Measurements from ENCODE around the gene AUP1.

AUP1 gene

DNA sequence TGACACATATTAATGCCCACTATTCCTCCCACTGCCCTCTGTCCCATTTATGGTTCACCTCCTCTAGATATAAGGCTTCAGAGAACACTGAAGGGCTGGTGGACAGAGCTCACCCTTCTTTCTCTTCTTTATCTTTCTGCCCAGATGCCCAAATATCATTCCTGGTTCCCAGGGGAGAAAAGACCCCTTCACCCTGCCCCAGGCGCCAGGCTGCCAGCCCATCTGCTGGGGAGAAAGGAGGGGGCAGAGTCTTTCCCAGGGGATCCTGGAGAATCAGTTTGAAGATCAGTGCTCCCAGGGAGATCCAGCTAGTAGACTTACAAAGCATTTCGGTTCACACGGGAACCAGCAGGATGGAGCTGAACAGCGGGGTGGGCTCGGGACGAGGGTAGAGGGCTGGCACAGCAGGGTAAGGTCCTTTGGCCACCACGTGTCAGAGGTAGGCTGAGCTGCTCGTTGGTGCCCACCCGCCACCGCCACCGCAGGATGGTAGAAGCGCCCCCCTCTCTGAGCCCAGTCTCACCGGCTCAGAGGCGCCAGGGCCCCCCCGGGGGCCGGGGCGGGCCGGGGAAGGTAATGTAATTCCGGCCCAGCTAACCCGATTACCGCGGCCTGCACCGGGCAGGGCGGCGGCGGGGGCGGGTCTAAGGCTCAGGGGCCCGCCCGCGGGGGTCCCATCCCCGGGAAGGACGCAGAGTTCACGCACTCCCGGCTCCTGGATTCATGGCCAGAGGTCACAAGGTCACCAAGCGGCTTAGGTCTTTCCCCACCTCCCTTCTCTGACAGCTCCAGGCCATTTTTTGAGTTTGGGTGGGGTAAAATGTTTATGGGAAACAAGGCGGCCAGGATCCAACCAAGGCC lies 16.5 kb downstream of the AUP1 start:
- DNase-seq: no peak

DNA sequence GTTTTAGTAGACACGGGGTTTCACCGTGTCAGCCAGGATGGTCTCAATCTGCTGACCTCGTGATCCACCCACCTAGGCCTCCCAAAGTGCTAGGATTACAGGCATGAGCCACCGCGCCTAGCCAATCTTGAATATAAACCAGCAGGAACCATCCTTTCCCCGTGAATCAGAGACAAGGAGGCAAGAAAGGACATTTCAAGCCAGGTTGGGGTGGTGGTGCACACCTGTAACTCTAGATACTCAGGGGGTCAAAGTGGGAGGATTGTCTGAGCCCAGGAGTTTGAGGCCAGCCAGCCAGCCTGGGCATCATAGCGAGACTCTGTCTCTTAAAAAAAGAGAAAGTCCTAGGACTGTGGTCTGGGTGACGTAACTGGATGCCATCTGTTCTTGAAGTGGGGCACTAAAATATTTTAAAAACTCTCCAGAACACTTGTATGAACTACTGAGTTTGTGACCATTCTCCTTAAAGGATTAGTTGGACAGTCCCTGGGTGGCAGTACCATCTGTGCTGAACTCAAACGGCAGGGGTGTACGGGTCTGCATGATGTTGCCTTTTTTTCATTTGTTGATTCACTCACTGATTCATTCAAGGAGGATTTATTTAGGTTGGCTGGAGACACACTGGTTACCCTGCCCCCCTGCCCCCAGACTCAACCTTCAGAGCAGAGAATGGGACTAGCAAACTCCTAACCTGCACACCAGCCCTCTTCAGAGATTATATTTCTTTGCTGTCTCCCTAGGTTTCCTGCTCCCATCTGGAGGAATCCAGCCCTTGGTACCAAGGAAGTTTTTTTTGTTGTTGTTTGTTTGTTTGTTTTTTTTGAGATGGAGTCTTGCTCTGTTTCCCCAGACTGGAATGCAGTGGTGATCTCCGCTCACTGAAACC lies 18.2 kb downstream of the AUP1 start:
- no peak for DNase-seq

DNA sequence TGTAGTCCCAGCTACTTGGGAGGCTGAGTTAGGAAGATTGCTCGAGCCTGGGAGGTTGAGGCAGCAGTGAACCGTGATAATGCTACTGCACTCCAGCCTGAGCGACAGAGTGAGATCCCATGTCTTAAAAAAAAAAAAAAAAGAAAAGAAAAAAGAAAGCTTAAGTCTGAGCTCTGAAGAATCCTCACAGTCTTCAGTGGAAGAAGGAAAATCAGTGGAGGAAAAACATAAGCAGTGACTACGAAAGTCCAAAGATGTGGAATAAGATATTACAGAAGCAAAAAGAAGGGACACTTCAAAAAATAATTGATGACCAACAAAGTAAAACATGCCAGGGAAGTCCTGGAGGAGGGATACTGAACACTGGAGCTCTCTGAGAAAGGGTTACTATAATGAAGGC lies 19.2 kb downstream of the AUP1 start:
- no peak for DNase-seq

DNA sequence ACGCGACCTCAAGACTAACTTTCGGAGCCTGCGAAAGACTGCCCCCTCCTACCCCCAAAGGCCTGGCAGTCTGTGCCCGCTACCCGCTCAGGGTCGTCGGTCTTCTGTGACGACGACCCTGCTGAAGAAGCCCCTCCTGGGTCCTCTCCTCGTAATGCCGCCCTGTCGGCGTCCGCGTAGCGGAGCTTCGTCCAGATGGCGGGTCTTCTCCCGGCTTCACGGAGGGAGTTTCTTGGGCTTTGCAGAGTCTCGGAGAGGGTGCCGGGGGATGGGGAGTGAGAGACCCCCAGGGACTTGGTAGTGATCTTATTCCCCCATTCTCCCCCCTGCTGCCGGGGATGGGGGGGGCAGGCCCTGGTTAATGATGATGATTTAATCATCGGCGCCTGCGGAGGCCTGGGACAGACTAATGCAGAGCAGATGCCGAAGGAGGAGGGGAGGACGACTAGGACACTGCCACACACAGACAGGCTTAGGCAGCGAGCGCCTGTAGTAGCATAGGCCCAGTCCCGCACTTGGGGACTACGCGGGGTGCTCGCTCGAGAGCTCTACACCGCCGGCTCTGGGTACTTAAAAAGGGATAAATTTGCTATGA lies 21.5 kb downstream of the AUP1 start:
- no peak for DNase-seq

DNA sequence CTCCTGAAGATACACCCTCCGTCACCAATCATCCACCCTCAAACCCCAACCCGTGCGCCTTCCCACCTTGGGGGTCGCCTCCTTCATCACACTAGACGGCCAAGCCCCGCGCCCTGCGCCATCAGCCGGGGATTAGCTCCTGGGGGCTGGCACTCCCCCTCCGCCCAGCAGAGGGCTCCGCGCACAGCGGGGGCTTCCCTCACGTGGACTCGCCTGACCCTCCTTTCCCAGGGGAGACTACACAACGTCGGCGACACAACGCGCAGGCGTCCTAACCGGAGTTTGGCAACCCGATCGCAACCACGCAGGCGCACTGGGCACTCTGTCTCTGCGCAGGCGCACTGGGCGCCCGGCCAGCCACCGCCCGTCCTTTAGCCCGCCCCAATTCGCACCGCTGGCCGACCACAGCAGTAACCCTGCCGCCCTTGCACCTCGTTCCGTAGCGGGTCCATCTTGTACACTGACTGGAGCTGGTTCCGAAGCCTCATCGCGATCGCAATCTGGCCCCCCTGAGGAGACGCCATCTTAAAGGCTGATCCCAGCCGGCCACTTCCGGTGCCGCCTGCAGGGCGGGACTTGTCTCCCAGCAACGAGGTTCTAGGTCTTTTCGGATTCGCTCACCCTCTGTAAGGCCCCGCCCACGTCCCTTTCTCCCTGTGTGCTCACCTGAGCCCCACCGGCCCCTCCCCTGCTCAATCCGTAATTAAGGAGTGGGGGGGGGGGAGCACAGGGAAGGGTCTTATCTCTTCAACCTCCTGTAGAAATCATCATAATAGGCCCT lies 22.2 kb downstream of the AUP1 start, which contains the start of gene PCGF1:
Gene PCGF1 (minus strand): TSS at position 551 of the 781 bp plus-strand sequence. CDS start 27 bp downstream, at position 524.
- peak; percentile 98 for DNase-seq

DNA sequence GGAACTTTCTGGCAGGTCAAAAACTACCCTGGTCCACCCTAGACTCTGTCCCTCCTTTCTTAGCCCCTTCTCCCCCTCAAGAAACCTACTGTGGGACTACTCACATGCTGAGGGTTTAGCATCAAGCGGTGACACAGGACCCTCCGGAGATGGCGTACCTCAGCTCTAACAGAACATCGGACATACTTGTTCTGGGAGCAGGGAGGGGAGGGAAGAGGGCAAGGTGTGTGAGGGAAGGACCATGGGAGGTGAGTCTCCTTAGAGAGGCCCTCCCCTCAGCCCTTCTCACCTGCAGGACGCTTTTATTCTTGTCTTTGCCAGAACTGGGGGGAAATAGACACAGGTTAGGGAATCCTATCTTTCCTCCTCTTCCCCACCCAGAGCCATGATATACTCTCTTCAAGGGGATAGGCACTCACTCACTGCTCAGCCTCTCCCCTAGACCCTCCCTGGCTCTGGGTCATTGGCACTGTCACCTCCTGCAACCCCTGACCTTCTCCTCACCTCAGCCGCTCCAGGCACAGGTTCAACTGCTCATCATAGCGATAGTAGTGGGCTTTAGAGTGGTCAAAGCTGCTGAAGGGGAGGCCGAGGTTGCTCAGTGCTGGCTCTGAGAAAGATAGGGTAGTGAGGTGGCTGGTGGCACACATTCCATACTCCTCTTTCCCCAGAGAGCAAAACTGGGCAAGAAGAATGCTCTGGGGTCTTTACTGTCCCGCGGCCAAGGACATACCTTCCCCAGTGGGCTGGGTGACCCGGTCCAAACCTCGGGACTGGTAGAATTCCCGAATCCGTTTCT lies 23.9 kb downstream of the AUP1 start:
- no peak for DNase-seq

DNA sequence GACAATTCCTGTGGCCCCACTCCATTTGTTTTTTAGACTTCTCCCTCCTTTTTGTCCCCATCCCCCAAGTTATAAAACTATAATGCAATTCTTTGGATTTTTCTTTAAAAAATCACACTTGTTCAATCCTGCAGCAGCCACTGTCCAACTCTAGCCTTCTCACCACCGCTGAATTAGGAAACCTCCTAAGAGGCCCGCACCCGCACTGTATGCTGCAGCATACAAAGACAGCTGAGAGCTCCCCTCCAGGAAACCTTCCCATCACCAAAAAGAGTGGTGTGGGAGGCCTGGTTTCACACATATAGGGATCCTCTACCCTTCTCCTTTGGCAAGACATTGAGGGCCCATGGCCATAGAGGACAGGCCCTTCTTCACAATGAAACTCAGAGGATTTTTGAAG lies 24.9 kb downstream of the AUP1 start:
- no peak for DNase-seq

DNA sequence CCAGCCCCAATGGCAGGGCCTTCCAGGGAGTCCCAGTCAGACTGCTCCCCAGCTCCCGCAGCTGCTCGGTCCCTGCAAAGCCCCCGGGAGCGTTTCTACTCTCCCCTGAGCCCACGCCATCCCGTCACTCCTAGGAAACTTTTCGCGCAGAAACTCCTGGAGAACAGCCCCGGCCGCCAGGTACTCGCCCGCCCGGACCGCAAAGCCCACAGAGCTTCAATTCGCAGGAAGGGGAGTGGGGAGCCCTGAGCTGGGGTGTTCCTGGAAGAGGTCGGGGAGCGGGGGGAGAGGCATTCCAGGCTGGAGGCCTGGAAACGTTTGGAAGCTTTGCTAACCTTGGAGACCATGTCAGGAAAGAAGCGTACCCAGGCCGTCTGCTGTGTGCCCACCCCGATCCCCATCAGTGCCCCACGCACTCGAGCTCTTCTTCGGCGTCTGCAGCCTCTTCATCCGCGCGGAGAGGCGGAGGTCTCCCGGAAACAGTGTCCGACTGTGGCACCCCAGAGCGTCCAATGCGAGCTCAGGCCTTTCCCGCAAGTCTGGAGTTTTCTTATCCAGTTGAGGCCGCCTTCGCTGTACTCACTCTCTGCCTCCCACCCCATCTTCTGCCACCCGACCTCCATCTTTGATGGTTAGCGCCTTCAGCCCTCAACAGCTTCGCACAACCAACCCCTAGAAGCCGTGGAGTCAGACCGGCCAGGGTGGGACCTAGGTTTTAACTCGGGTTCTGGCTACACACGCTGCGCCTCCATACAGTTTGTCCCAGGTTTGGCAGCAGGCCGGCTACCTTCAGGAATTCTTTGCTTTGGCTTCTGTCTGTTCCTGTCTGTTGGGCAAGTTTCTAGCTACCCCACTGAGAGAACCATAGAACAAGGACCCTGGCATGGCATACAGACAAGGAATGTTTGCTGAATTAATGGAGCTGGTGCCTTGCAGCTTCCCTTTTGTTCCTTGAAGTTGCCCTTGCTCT lies 25.7 kb downstream of the AUP1 start:
- DNase-seq: no peak

DNA sequence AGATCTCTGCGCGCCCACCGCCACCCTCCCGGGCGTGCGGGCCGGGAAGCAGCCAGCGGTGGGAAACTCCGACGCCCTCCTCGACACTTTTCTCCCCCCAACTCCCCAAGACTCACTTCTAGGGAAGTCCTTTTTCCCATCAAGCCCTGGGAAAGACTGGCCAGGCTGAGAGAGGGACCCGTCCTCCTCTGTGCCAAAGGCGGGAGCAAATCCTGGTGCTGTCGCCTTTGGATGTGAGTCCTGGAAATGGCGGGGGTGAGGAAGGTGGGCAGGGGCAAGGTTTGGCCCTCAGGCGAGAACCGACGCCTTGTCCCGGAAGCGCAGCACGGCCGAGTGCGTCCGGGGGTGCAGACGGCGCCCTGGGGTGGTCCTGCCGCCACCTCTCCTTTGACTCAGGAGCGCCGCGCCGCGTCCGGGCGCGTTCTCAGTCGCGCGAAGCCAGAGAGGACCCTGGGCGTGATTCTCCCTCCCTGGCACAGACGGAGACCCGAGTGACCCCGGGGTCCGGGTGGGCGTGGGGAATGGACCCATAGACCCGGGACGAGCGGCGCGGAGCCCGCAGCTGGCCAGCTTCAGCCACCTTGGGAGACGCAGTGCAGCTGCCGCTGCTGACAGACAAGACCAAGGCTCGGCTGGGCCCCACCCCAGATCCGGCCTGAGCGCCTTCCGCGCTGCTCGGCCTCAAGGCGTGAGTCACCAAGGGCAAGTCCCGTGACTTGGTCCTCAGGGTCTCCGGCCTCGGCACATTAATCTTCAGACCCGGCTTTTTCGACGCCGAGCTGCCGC lies 26.6 kb downstream of the AUP1 start:
- no peak for DNase-seq

DNA sequence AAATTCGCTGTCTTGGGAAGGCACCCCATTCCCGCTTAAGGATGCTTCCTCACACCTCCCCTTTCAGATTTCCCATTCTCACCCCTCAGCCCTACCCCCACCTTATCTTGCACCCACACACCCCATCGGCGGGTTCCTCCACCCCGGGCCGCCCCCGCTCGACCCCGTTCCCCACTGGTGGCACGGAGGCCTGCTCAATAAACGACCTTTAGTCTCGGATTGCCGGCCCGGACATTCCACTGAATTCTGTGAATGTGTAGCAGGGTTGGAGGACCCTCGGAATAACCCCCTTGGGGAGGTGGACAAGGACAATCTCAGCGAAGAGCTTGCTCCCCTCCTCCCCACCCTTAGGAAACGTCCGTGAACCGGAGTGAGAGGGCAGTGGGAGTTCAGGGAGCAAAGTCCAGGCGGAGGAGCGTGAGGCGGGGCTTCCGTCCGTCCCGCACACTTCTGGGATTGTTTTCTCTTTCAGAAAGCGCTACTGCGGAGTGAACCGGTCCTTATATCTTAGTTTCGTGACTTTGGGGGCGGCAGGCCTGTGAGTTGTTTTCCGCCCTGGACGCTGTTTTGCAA lies 27.3 kb downstream of the AUP1 start:
- no peak for DNase-seq

DNA sequence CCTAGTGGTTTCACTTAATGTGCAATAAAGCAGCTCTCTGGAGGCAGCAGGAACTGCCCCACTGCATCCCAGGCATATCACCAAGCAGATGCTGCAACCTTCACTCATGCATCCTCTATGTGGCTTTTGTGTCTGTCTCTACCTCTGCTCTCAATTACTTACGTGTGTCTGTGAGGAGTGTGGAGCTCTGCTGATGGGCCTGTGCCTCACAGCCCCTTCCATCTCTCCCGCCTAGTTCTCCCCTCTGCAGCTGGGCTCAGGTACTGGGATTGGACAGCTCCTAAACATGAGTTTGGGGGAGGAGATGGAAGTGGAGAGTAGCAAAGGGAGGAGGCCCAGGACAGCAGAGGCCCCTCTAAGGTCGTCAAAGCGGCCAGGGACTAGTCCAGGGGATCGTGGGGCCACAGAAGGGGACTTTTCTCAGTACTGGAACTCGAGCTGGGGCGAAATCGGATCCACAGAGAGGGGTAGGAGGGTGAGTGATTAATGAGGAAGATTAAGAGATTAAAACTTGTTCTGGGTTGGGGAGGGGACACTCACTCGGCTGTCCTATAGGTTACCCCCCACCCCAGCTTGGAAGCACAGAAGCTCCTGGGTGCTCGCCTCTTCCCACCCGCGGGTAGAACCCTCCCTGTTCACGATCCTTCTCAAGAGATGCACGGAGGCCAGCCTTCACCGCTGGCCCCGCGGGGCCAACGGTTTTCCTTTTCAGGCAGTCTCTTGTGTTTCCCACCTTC lies 28.0 kb downstream of the AUP1 start:
- DNase-seq: no peak

DNA sequence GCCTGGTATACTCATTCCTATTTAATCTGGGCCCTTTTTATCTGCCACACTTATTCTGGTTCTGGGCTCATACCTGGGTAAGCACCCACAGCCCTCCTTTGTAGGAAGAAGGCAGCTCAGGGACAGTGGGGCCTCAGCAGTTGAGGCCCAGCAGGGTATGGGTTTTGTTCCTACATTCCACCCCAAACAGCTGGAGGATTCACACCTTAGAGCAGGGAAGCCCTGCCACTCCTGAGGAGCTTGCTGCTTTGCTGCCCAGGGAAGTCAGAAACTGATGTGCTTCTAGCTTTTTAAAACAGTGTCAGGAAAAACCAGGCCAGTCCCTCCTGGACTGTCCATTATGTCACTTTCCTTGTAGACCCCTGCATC lies 28.9 kb downstream of the AUP1 start:
- DNase-seq: no peak

DNA sequence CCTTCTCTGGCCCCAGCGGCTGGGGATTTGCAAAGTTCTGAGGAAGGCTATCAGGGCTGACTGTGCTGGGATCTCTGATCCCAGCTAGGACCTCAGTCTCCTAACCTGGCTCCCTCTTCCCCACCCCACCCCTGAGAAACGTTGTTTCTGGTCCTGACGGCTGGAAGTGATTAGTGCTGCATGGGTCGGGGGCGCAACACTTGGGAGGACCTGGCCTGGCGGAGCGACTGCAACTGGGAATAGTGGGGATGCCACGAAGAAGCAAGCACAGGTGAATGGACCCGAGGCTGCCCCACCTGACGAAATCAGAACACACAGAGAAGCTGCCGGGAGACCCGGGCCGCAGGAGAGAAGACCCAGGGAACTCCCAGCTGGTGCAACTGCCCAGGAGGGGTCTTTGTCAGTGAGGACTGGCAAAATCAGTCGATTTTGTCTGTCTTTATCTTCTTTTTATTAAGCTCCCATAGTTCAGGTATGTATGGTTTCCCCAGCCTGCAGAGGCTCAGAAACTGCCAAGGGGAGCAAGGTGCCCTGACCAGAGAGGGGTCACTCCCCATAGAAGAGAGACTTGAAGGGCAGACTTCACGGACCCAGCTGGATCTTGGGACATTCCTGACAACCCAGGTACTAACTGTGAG lies 29.4 kb downstream of the AUP1 start:
- no peak for DNase-seq

DNA sequence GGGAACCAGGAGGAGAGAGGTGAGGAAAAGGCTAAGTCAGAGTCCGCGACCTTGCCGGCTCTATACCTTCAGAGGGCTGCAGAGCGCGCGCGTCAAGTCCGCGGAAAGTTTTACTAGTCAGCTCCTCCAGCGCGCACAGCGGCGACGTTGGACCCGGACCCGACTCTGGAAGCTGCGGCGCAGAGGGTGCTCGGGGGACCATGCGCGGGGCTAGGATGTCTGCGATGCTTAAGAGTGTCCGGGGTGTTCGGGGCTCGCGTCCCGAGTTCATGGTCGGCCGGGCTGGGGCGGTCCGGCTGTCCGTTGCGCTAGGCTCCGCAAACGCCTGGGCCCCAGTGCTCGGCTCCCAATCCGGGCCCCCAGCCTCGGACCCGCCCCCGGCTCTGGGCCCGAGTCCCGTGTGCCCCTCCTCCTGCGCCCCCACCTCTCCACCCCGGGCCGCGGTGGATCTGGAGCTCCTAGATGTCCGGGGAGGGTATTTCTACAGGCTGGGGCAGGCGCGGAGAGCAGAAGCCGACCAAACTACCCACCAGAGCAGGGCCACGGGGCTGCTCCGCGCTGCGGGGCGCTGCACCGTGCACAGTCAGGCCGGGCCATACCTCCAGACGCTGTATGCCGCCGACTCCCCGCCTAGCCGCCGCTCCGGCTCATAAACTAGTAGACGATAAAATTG lies 30.1 kb downstream of the AUP1 start, which contains the start of gene LBX2:
Gene LBX2 (minus strand): TSS at position 337 of the 673 bp plus-strand sequence. CDS start 66 bp downstream, at position 271.
- DNase-seq: no peak

DNA sequence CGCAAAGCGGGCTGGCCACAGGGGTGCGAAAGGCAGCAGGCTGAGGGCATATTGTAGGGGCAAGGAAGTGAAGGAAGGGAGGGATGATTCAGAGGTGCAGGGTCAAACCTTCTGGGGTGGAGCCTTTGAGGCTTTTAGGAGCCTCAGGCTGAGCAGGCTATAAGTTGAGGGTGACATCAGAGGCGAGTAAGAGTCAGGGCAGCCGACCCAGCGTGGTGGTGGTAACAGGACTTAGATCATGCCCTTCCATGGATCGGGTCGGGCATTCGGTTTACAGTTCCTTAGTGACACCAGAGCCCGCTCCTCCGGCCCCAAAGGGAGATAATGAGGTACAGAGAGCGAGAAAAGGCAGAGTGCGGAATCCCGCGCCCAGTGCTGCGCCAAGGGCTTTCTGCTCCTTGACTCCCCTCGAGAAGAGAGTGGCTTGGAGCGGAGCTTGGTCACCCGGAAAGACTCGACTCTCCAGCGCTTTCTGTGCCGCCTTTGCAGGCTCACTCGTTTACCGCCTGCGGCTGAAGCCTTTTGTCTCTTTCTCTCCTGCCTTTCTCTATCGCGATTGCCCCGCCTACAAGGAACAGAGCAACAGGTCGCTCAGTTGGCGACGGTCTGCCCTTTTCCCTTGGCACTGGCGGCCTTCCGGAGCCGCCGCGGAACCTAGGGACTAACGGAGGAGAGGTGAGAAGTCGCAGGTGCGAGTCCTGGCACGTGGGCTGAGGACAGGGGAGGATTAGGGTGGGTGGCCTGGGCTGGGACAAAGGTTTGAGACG lies 30.8 kb downstream of the AUP1 start:
- no peak for DNase-seq

DNA sequence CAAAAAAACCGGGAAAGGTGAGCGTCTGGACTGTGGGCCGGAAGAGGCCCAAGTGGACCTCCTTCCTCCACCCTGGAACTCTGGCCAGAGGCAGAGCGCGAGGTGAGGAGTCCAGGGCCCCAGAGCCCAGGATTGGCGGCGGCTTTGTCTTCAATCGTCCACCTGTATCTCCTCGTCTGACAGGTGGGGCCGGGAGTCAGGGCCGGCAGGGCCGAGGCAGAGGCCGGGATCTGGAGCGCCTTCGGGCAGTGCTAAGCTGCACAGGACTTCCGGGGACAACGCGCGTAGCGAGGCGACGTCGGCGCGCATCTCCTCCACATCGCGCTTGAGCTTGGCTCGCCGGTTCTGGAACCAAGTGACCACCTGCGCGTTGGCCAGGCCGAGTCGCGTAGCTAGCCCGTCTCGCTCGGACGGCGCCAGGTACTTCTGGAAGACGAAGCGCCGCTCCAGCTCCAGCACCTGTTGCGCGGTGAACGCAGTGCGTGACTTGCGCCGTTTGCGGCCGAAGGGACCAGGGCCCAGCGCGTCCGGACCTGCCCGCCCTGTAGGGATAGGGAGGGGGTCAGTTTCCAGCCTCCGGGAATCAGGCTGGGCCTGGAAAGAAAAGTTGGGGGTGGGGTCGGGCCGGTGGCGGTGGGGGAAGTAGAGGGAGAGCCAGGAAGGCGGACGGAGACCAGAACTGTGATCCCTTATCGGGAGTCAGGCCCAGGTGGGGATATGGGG lies 31.6 kb downstream of the AUP1 start:
- no peak for DNase-seq
